GM23338 (cell line): Measurements from ENCODE around the gene SESN3. TPM values are rescaled to one million over a fixed set of nuclear protein-coding genes. Genes with fewer than 3 reads are reported as not detected.

Source experiments
- ATAC-seq: fragments of 200-7000 bp; cut with Tn5 transposase; 3 replicates; pipeline ENCODE4 v1.9.1; 2020
- DNase-seq: peaks from one replicate; pipeline ENCODE4 v3.0.0-alpha.2; 2015; ENCODE audit warnings: low spot score
- H2AFZ ChIP-seq: fragments of 200-600 bp; sonication (generic); 2 replicates; pipeline ENCODE4 v1.8.0; 2016; ENCODE audit warnings: antibody characterized with exemption, mild to moderate bottlenecking, moderate library complexity
- H3F3A ChIP-seq: fragments of 200-600 bp; sonication (generic); replicated peaks from 2 replicates; pipeline ENCODE4 v1.8.0; 2017; ENCODE audit warnings: antibody characterized with exemption, mixed run types, low read depth
- H3K27ac ChIP-seq: fragments of 200-600 bp; sonication (generic); 2 replicates; pipeline ENCODE4 v1.6.1; 2016; ENCODE audit warnings: low read depth
- H3K27me3 ChIP-seq: fragments of 200-600 bp; sonication (generic); 2 replicates; pipeline ENCODE4 v1.8.0; 2016; ENCODE audit warnings: mild to moderate bottlenecking, mixed run types, moderate library complexity; ENCODE audit not compliant: insufficient read depth
- H3K36me3 ChIP-seq: fragments of 200-600 bp; sonication (generic); 2 replicates; pipeline ENCODE4 v1.8.0; 2016; ENCODE audit warnings: mild to moderate bottlenecking; ENCODE audit not compliant: insufficient read depth
- H3K4me1 ChIP-seq: fragments of 200-600 bp; sonication (generic); 2 replicates; pipeline ENCODE4 v1.8.0; 2016; ENCODE audit warnings: mild to moderate bottlenecking, moderate library complexity; ENCODE audit not compliant: insufficient read depth
- H3K4me2 ChIP-seq: fragments of 200-600 bp; sonication (generic); 2 replicates; pipeline ENCODE4 v1.7.1; 2017; ENCODE audit warnings: mixed run types
- H3K4me3 ChIP-seq: fragments of 200-600 bp; sonication (generic); 2 replicates; pipeline ENCODE4 v1.6.1; 2016; ENCODE audit warnings: mixed run types
- H3K79me2 ChIP-seq: fragments of 200-600 bp; sonication (generic); replicated peaks from 2 replicates; pipeline ENCODE4 v1.8.0; 2017; ENCODE audit warnings: mild to moderate bottlenecking; ENCODE audit not compliant: insufficient read depth
- H3K9me2 ChIP-seq: fragments of 200-600 bp; sonication (generic); 2 replicates; pipeline ENCODE4 v1.8.0; 2017; ENCODE audit not compliant: insufficient read depth
- H4K20me1 ChIP-seq: fragments of 200-600 bp; sonication (generic); replicated peaks from 2 replicates; pipeline ENCODE4 v1.8.0; 2017; ENCODE audit warnings: mild to moderate bottlenecking; ENCODE audit not compliant: insufficient read depth
- H3K27ac Mint-ChIP-seq: 2 replicates; pipeline ENCODE4 v1.8.0; 2020; ENCODE audit warnings: inconsistent platforms, mild to moderate bottlenecking, moderate library complexity, mixed read lengths
- H3K27me3 Mint-ChIP-seq: 3 replicates; pipeline ENCODE4 v1.8.0; 2022; ENCODE audit warnings: low read depth, mild to moderate bottlenecking, moderate library complexity, mixed read lengths, inconsistent platforms; ENCODE audit not compliant: insufficient read depth, poor library complexity
- H3K36me3 Mint-ChIP-seq: 3 replicates; pipeline ENCODE4 v1.8.0; 2021; ENCODE audit warnings: low read depth, mild to moderate bottlenecking, inconsistent platforms, moderate library complexity, mixed read lengths
- H3K4me1 Mint-ChIP-seq: 3 replicates; pipeline ENCODE4 v1.8.0; 2020; ENCODE audit warnings: mild to moderate bottlenecking, inconsistent platforms, mixed read lengths
- H3K4me3 Mint-ChIP-seq: 3 replicates; pipeline ENCODE4 v1.8.0; 2021; ENCODE audit warnings: moderate library complexity, mild to moderate bottlenecking, inconsistent platforms, mixed read lengths
- H3K9me3 Mint-ChIP-seq: 3 replicates; pipeline ENCODE4 v1.8.0; 2020; ENCODE audit warnings: moderate library complexity, mild to moderate bottlenecking, inconsistent platforms, mixed read lengths
- CREB1 ChIP-seq: fragments of 250-450 bp; sonication (Bioruptor Pico); IDR thresholded peaks from 2 replicates; pipeline ENCODE4 v1.5.0; 2020; ENCODE audit warnings: low read depth, mild to moderate bottlenecking, moderate library complexity
- CTCF ChIP-seq, 2 experiments: fragments of 200-600 bp in 1 of 2; sonication (generic) in 1 of 2; conservative IDR thresholded peaks; 2 replicates each; pipeline versions ENCODE4 v1.5.1 to v1.6.1; 2016 to 2017; ENCODE audit warnings: antibody characterized with exemption in 2 of 2, low read depth in 2 of 2, mild to moderate bottlenecking in 2 of 2, moderate library complexity in 1 of 2
- EZH2 ChIP-seq: fragments of 200-600 bp; sonication (generic); IDR thresholded peaks from one replicate; pipeline ENCODE4 v1.8.0; 2017; ENCODE audit warnings: antibody characterized with exemption, mild to moderate bottlenecking, low read depth; ENCODE audit not compliant: unreplicated experiment
- POLR2AphosphoS5 ChIP-seq: IDR thresholded peaks from 2 replicates; pipeline ENCODE4 v1.6.1; 2016; ENCODE audit warnings: antibody characterized with exemption, low read depth
- REST ChIP-seq: IDR thresholded peaks from one replicate; pipeline ENCODE4 v1.6.1; 2018; ENCODE audit warnings: antibody characterized with exemption; ENCODE audit not compliant: unreplicated experiment
- STAT1 ChIP-seq: IDR thresholded peaks from one replicate; pipeline ENCODE4 v1.6.1; 2016; ENCODE audit warnings: antibody characterized with exemption; ENCODE audit not compliant: unreplicated experiment
- ZNF331 ChIP-seq: fragments of 250-450 bp; sonication (Bioruptor Pico); IDR thresholded peaks from 2 replicates; pipeline ENCODE4 v1.5.0; 2020; ENCODE audit warnings: low read depth, mild to moderate bottlenecking, moderate library complexity
- polyA plus RNA-seq: library from polyadenylated mRNA; unstranded; fragments of >200 nt; fragmentation: Nextera tagmentation; extraction: Ambion mirVana; gene quantifications from 2 replicates; pipeline ENCODE4 v1.2.1, GENCODE V29; 2016
- total RNA-seq: library from RNA; depleted of rRNA; stranded (reverse); fragments of >200 nt; shearing (Covaris generic); gene quantifications from 2 replicates; pipeline ENCODE4 v1.2.3, GENCODE V29; 2014
- TF ChIP-seq, protein P1 (sequence below): IDR thresholded peaks from 2 replicates; pipeline ENCODE4 v1.6.1; 2016; ENCODE audit warnings: antibody characterized with exemption
- TF ChIP-seq, protein P2 (sequence below): fragments of 250-450 bp; sonication (Bioruptor Pico); IDR thresholded peaks from 2 replicates; pipeline ENCODE4 v1.5.0; 2020; ENCODE audit warnings: mild to moderate bottlenecking, moderate library complexity

The SESN3 gene
- total and polyA plus RNA-seq, 2 experiments from 2014 or later, result 5.5 to 30.5 TPM

DNA sequence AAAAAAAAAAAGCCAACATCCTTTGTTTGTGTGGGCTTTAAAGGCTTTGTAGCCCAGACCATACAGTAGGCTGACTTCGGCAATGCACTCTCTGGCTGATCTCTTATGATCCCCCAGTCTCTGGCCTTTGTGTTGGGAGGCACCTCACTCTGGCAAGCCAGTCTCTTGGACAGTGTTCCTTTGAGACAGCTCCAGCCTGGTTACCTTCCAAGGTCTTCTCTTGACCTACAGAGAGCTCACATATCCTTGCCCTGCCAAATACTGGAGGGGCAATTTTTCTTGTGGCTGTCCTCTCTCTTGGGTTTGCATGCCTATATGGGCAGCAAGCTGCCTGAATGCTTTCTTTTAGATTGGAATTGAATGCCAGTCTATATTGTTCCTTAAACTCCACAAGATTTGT is 69.8 kb downstream of the SESN3 start:
- Mint-ChIP-seq H3K4me3 (no peak overlapping the region), H3K4me1 (peaks cover 9% of the 10 kb centered on the region), H3K9me3 (peaks cover 13% of the 10 kb centered on the region), H3K36me3 (peaks cover 10% of the 10 kb centered on the region), H3K27ac (no peak overlapping the region), H3K27me3 (peaks cover 3% of the 10 kb centered on the region)
- Histone ChIP-seq H4K20me1 (no peaks in the 10 kb centered on the region), H3K4me2 (no peak overlapping the region), H3F3A (no peaks in the 10 kb centered on the region), H3K27ac (no peak overlapping the region), H3K9me2 (no peaks in the 10 kb centered on the region), H2AFZ (no peak overlapping the region), H3K4me3 (no peak overlapping the region), H3K36me3 (no peaks in the 10 kb centered on the region), H3K4me1 (no peaks in the 10 kb centered on the region), H3K79me2 (no peaks in the 10 kb centered on the region), H3K27me3 (no peaks in the 10 kb centered on the region)
- ATAC-seq (no peak), DNase-seq (no peak)
- TF ChIP-seq EZH2, result no peak
- TF ChIP-seq CREB1 (CRISPR knock-in tag), result no peak
- TF ChIP-seq CTCF (conservative IDR thresholded peaks at IDR 0.05; ENCODE audit: low read depth in 2 of 2), result no peak
- TF ChIP-seq POLR2AphosphoS5, result no peak
- no peak for TF ChIP-seq REST

DNA sequence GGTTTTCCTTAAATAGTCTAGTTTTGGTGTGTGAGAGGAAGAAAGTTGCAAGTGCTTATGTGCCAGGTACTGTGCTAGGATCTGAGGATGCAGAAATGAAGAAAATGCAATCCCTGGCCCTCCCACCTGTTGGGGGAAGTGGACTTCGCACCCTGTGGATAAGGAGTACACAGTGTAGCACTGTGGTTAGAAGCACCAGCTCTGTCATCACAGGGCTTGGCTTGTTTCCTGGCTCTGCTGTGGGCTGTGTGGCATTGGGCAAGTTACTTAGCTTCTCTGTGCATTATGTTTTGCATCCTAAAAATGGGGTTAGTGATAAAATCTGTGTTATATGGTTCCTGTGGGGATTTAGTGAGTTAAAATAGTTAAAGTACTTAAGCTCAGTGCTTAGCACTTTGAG is 73.2 kb downstream of the SESN3 start:
- Histone ChIP-seq H3K4me1 (no peaks in the 10 kb centered on the region), H3K36me3 (no peaks in the 10 kb centered on the region), H3K79me2 (no peaks in the 10 kb centered on the region), H3K9me2 (no peaks in the 10 kb centered on the region), H3K4me2 (no peak overlapping the region), H3K27me3 (no peaks in the 10 kb centered on the region), H3K27ac (no peak overlapping the region), H2AFZ (no peak overlapping the region), H3K4me3 (no peak overlapping the region), H3F3A (no peaks in the 10 kb centered on the region), H4K20me1 (no peaks in the 10 kb centered on the region)
- ATAC-seq (no peak), DNase-seq (no peak)
- no peak overlapping the region for H3K27ac Mint-ChIP-seq
- no peak overlapping the region for H3K4me3 Mint-ChIP-seq
- peaks cover 13% of the 10 kb centered on the region for H3K9me3 Mint-ChIP-seq
- H3K4me1 Mint-ChIP-seq, result peaks cover 9% of the 10 kb centered on the region
- peaks cover 10% of the 10 kb centered on the region for H3K36me3 Mint-ChIP-seq
- TF ChIP-seq STAT1 (no peak), ZNF331 (CRISPR knock-in tag) (no peak), EZH2 (no peak), POLR2AphosphoS5 (no peak), CREB1 (CRISPR knock-in tag) (no peak)
- TF ChIP-seq, protein P1, sequence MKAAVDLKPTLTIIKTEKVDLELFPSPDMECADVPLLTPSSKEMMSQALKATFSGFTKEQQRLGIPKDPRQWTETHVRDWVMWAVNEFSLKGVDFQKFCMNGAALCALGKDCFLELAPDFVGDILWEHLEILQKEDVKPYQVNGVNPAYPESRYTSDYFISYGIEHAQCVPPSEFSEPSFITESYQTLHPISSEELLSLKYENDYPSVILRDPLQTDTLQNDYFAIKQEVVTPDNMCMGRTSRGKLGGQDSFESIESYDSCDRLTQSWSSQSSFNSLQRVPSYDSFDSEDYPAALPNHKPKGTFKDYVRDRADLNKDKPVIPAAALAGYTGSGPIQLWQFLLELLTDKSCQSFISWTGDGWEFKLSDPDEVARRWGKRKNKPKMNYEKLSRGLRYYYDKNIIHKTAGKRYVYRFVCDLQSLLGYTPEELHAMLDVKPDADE, result no peak
- TF ChIP-seq, protein P2, sequence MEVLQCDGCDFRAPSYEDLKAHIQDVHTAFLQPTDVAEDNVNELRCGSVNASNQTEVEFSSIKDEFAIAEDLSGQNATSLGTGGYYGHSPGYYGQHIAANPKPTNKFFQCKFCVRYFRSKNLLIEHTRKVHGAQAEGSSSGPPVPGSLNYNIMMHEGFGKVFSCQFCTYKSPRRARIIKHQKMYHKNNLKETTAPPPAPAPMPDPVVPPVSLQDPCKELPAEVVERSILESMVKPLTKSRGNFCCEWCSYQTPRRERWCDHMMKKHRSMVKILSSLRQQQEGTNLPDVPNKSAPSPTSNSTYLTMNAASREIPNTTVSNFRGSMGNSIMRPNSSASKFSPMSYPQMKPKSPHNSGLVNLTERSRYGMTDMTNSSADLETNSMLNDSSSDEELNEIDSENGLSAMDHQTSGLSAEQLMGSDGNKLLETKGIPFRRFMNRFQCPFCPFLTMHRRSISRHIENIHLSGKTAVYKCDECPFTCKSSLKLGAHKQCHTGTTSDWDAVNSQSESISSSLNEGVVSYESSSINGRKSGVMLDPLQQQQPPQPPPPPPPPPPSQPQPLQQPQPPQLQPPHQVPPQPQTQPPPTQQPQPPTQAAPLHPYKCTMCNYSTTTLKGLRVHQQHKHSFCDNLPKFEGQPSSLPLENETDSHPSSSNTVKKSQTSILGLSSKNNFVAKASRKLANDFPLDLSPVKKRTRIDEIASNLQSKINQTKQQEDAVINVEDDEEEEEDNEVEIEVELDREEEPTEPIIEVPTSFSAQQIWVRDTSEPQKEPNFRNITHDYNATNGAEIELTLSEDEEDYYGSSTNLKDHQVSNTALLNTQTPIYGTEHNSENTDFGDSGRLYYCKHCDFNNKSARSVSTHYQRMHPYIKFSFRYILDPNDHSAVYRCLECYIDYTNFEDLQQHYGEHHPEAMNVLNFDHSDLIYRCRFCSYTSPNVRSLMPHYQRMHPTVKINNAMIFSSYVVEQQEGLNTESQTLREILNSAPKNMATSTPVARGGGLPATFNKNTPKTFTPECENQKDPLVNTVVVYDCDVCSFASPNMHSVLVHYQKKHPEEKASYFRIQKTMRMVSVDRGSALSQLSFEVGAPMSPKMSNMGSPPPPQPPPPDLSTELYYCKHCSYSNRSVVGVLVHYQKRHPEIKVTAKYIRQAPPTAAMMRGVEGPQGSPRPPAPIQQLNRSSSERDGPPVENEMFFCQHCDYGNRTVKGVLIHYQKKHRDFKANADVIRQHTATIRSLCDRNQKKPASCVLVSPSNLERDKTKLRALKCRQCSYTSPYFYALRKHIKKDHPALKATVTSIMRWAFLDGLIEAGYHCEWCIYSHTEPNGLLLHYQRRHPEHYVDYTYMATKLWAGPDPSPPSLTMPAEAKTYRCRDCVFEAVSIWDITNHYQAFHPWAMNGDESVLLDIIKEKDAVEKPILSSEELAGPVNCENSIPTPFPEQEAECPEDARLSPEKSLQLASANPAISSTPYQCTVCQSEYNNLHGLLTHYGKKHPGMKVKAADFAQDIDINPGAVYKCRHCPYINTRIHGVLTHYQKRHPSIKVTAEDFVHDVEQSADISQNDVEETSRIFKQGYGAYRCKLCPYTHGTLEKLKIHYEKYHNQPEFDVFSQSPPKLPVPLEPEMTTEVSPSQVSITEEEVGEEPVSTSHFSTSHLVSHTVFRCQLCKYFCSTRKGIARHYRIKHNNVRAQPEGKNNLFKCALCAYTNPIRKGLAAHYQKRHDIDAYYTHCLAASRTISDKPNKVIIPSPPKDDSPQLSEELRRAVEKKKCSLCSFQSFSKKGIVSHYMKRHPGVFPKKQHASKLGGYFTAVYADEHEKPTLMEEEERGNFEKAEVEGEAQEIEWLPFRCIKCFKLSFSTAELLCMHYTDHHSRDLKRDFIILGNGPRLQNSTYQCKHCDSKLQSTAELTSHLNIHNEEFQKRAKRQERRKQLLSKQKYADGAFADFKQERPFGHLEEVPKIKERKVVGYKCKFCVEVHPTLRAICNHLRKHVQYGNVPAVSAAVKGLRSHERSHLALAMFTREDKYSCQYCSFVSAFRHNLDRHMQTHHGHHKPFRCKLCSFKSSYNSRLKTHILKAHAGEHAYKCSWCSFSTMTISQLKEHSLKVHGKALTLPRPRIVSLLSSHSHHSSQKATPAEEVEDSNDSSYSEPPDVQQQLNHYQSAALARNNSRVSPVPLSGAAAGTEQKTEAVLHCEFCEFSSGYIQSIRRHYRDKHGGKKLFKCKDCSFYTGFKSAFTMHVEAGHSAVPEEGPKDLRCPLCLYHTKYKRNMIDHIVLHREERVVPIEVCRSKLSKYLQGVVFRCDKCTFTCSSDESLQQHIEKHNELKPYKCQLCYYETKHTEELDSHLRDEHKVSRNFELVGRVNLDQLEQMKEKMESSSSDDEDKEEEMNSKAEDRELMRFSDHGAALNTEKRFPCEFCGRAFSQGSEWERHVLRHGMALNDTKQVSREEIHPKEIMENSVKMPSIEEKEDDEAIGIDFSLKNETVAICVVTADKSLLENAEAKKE (CRISPR knock-in tag), result no peak
- peaks cover 1% of the 10 kb centered on the region for H3K27me3 Mint-ChIP-seq
